ENCODE measurements around the gene ADPRHL1.
"Not testable (repeated sequence)": the region's sequence is repeated elsewhere in the genome, so short reads cannot be mapped to it uniquely, and the experiment has no call there.

ADPRHL1 gene

GRCh38 chr13:113451951-113452421, 1.3 kb downstream of the ADPRHL1 start:
- POLR2A ChIA-PET (ENCODE audit: low non-redundant PET): no interaction called here

GRCh38 chr13:113450861-113451620, 2.2 kb downstream of the ADPRHL1 start:
- CTCF ChIA-PET: interaction anchor here (0.7 to 1.0 kb wide), 3 partner anchors 40 to 416 kb away, joined by 3 read pairs; no protein-coding TSS in a partner anchor
- DNase-seq (ENCODE audit: low spot score); POLR2A ChIA-PET (ENCODE audit: low non-redundant PET): not testable (repeated sequence)
- peak; percentile 43 for TF ChIP-seq CTCF (conservative IDR thresholded peaks at IDR 0.05; ENCODE audit: low read depth)
- H3K27ac ChIP-seq: peak overlapping the region; percentile 91

More at GRCh38 chr13:113451951-113452421, 1.3 kb downstream of the ADPRHL1 start:
- CTCF ChIA-PET: interaction anchor here (1.0 kb wide), 1 partner anchor 417 kb away, joined by 3 read pairs; no protein-coding TSS in a partner anchor
- DNase-seq (ENCODE audit: low spot score): no peak
- H3K27ac ChIP-seq: no peak overlapping the region
- no peak for TF ChIP-seq CTCF (conservative IDR thresholded peaks at IDR 0.05; ENCODE audit: low read depth)

- CTCF ChIA-PET: interaction anchor here (0.7 kb wide), 1 partner anchor 366 kb away, joined by 3 read pairs; no protein-coding TSS in a partner anchor
- POLR2A ChIA-PET (ENCODE audit: low non-redundant PET); DNase-seq (ENCODE audit: low spot score): not testable (repeated sequence)
- H3K27ac ChIP-seq: peak overlapping the region; percentile 91
Observed at GRCh38 chr13:113450348-113450744, 2.9 kb downstream of the ADPRHL1 start.

- TF ChIP-seq CTCF (conservative IDR thresholded peaks at IDR 0.05; ENCODE audit: low read depth): no peak
- POLR2A ChIA-PET (ENCODE audit: low non-redundant PET): no interaction called here
- peak overlapping the region; percentile 91 for H3K27ac ChIP-seq
- no peak for DNase-seq (ENCODE audit: low spot score)
- CTCF ChIA-PET: interaction anchor here (0.7 kb wide), 1 partner anchor 367 kb away, joined by 3 read pairs; no protein-coding TSS in a partner anchor
Observed at GRCh38 chr13:113449693-113450347, 3.5 kb downstream of the ADPRHL1 start.

- H3K27ac ChIP-seq: peak overlapping the region; percentile 91
- POLR2A ChIA-PET (ENCODE audit: low non-redundant PET): interaction anchor here (0.6 to 0.7 kb wide), 2 partner anchors 17 to 616 kb away, joined by 3 read pairs; no protein-coding TSS in a partner anchor
- no peak for TF ChIP-seq CTCF (conservative IDR thresholded peaks at IDR 0.05; ENCODE audit: low read depth)
- CTCF ChIA-PET: no interaction called here
- DNase-seq (ENCODE audit: low spot score): peak; percentile 83
Observed at GRCh38 chr13:113448885-113449692, 4.2 kb downstream of the ADPRHL1 start.

GRCh38 chr13:113448545-113448884, 4.8 kb downstream of the ADPRHL1 start:
- TF ChIP-seq CTCF (conservative IDR thresholded peaks at IDR 0.05; ENCODE audit: low read depth): no peak
- ChIA-PET CTCF (no interaction called here), POLR2A (ENCODE audit: low non-redundant PET) (interaction anchor here (0.6 to 0.7 kb wide), 2 partner anchors 17 to 617 kb away, joined by 3 read pairs; no protein-coding TSS in a partner anchor)
- DNase-seq (ENCODE audit: low spot score): no peak
- H3K27ac ChIP-seq: peak overlapping the region; percentile 91

Data from RWPE1 (cell line).